NCI-H2196 (cell line): ENCODE measurements around the gene CFHR2.

Experiments used
- DNase-seq: peaks from one replicate; lab custom pipeline; 2025; ENCODE audit not compliant: unreplicated experiment; lab: John Stamatoyannopoulos, UW

The CFHR2 gene

DNA sequence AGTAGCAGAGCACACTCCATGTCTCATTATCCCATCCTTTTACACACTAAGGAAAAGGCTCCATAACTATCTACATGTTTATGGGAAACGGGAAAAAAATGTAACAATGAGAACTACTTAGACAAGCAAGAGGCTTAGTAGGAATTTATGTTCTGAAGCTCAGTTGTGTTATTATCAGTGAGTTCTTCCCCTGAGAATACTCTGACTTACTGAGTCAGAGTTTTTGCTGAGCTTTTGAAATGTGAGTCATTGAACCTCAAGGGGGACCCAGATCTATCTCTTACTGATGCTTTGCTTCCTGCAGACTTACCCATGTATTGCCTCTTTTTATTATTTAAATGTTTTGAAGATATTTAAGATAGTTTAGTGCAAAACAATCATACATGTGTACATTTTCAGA, 53.9 kb downstream of the CFHR2 start:
- DNase-seq, result no peak

DNA sequence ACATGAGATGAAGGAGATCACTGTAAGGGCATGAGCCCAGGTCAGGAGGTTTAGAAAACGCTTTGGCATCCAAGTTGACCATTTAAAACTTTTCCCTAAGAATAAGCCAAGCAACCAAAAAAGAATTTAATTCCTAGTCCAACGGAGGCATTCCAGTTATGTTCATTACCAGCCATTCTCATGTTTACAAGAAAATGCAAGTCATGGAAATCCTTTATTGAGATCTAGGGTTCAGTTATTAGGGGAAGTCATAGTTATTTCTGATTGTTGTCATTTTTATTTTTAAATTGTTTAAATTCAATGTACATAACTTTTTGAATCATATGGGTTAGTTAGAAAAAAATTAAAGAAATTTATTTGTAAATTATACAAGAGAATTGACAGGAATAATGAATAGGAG, 58.3 kb downstream of the CFHR2 start:
- no peak for DNase-seq

DNA sequence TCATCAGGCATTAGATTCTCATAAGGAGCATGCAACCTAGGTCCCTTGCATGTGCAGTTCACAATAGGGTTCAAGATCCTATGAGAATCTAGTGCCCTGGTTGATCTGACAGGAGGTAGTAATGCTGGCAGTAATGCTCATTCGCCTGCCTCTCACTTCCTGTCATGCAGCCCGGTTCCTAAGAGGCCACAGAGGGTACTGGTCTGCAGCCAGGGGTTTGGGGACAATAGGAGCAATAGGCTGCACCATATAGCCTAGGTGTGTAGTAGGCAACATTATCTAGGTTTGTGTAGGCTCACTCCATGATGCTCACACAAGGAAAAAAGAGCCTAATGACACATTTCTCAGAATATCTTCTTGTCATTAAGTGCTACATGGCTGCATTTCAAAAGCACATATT, 59.6 kb downstream of the CFHR2 start:
- DNase-seq, result no peak

DNA sequence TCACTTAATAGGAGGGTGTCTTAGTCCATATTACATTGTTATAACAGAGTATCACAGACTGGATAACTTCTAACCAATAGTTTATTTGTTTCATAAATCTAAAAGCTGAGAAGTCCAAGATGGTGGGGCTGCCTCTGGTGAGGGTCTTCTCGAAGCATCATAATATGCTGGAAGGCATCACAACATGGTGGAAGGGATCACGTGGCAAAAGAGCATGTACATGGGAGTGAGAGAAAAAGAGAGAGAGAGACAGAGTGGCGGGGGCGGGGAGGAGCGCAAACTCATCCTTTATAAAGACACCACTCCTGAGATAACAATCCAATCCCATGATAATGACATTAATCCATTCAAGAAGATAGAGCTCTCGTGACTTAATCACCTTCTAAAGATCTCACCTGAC, 65.3 kb downstream of the CFHR2 start:
- DNase-seq, result no peak
